HG03159 (cell line): Measurements from ENCODE around the gene ATG13.

Source experiments
- ATAC-seq: cut with Tn5 transposase; IDR thresholded peaks from one replicate; pipeline ENCODE4 v1.9.1; 2021; ENCODE audit warnings: mild to moderate bottlenecking, moderate library complexity; ENCODE audit not compliant: unreplicated experiment

ATG13 gene

DNA sequence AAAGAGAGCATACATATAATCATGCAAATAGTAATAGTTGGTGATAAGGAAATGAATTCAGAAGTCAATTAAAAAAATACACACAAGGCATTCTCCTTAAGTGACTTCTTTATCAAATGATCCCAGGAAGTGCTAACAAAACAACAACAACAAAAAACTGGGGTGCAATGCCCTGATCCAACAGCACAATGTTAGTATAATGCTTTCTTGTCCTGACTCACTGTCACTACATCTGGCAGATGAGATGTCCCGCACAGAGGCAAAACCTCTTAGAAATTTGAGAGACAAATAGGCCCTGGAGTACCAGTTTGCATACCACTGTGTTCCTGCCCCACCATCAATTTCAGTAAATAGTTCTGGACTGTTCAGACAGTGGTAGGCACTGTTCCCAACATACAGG lies 12.6 kb upstream of the ATG13 start:
- no peak for ATAC-seq

DNA sequence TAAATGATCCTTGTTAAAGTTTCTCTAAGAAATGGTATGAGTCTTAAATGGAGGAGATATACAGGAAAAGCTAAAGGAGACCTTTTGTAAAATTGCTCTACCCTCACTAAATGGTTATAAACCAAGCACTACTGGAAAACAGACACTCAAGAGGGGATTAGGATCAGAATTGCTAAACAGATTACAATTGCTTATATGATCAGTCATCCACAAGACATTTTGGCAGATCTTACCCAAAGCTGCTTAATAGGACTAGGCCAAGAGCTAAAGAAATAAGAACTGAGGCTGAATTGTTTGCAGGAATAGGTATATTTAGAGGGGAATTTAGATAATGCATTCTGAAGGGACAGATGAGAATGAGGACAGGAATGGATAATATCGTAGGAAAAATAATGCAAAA lies 9.8 kb upstream of the ATG13 start:
- no peak for ATAC-seq

DNA sequence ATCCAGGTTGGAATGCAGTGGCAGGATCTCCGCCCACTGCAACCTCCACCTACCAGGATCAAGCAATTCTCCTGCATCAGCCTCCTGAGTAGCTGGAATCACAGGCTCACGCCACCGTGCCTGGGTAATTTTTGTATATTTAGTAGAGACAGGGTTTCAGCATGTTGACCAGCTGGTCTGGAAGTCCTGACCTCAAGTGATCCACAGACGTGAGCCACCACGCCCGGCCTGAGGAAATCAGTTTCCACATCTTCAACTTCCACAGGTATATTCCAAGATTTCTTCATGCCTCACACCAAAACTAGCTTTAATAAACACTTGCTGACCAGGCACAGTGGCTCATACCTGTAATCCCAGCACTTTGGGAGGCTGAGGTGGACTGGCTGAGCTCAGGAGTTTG lies 8.0 kb upstream of the ATG13 start:
- no peak for ATAC-seq

DNA sequence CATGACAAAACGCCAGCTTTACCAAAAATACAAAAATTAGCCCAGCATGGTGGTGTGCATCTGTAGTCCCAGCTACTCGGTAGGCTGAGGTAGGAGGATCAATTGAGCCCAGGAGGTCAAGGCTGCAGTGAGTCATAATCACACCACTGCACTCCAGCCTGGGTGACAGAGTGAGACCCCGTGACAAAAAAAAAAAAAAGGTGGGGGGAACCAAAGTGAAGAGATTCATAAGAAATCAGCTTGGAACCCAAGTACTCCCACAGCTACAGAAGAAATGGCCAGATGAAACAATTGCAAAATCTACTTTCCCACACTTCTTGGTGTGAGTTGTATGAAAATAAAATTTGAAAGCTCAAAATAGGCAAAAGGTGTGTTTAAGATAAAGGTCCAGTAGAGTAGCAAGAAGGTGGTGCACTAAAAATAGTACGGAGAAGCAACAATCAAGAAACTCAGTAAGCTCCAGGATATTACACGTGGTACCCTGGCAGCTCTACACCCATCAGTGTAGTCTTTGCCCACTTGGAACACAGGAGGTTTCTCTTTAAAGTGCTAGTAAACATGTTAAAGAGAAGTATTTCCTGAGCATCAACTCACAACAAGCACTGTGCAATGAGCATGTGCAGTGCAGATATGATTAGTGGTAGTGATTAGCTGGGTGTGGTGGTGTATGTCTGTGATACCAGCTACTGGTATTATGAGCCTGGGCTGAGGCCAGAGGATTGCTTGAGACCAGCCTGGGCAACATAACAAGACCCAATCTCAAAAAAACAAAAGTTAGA lies 5.6 kb upstream of the ATG13 start:
- no peak for ATAC-seq

DNA sequence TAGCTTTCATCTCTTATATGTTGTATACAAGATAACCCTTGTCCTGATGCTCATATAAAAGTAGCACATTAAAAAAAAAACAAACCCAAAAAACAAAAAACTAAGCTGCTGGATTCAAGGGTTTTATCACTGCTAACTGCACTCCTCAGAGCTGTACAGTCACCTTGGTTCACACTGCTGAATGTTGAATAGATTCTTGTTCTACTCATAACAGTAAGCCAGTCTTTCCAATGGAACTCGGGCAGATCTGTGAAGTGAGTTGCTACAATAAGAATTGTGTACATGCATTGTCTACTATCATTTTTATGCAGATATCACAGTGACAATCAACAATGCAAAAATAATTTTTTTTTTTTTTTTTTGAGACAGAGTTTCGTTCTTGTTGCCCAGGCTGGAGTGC lies 5.0 kb upstream of the ATG13 start:
- no peak for ATAC-seq

DNA sequence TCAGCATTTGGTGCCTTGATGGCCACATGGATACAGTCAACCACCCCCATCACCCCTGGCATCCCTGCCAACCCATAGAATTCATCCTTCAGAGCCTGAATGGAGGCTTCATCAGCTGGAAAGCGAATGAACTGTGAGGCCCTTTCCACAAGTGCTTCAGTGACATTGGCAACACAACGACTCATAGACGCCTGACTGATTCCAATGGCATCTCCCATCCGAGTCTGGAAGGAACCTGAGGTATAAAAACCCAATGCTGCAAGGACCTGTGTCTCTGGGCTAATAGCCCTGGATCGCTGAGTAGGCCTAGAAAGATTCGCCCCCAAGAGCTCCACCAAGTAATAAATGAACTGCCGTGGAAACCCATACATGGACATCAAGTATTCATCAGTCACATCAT lies 1.6 kb upstream of the ATG13 start:
- ATAC-seq, result no peak

DNA sequence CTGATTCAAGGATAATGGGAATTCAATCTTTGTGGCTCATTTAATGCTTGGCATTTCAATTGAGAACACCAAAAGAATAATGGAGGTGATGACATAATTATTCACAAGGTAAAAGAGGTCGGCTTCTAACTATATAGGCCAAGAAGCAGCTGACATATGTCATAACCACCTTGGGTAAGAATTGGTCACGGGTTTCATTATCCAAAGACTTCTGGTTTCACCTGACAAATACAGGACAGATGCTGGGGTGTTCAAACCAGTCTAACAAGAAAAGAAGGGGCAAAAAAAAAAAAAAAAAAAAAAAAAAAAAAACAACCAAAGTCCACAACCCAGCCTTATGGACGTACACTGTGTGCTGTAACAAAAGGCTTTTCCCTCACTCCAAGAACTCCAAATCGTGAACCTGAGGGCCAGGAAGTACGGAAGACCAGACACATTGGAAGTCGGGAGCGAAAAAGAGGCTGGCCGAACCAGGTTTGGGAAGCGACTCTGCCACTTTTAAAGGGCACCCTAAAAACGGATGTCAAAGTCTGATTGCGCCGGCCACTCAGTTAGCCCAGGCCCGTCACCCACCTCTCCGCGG lies 711 bp upstream of the ATG13 start:
- peak; percentile 5 for ATAC-seq

DNA sequence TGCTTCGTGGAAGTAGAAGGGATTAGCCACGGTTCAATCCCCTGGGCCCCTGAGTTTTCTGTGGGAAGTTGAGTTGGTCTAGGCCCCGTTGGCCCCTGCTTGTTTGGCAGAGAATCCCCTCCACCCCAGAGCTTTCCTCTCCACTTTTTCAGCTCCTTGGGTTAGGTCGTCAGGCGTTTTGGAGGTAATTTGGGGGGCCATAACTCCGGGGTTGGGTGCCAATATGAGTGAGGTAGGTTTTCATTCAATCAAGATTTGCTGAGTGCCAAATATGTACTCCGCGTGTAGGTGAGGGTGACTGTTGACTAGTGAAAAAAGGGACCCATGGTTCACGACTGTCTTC lies 590 bp downstream of the ATG13 start:
- no peak for ATAC-seq

DNA sequence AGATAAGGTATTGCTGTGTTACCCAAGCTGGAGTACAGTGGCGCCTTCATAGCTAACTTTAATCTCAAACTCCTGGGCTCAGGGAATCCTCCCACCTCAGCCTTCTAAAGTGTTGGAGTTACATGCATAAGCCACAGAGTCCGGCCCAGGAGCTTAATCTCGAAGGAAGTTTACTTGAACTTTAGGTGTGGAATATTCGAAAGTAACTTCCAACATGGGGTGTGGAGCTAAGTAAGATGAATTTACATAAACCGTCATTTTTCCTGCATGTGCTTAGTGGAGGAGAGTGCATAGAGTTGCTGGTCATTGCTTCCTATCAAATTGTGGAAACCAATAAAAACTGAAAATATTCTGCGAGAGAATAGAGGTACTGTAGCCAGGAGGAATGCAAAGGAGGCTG lies 1.5 kb downstream of the ATG13 start:
- no peak for ATAC-seq

DNA sequence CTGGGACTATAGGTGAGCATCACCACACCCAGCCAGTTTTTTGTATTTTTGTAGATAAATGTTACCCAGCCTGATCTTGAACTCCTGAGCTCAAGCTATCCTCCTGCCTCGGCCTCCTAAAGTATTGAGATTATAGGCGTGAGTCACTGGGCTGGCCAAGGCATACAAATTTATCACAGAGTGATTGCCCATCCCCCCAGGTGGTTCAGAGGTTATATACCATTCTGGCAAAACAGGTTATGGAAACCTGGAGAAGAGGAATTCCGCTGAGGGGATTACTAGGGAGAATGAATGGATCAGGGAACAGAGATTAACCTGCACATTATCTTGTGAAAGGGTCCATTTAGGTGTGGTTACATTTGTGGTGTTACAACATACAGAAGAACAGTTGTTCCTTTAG lies 8.1 kb downstream of the ATG13 start:
- no peak for ATAC-seq

DNA sequence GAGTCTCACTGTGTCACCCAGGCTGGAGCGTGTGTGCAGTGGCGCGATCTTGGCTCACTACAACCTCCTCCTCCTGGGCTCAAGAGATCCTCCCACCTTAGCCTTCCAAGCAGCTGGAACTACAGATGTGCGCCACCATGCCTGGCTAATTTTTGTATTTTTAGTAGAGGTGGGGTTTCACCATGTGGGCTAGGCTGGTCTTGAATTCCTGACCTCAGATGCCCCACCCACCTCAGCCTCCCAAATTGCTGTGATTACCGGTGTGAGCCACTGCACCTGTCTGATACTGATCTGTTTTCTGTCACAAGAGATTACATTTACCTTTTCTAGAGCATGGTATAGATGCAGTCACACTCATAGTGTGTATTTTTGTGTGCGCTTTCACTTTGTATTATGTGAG lies 11.6 kb downstream of the ATG13 start:
- ATAC-seq, result no peak

DNA sequence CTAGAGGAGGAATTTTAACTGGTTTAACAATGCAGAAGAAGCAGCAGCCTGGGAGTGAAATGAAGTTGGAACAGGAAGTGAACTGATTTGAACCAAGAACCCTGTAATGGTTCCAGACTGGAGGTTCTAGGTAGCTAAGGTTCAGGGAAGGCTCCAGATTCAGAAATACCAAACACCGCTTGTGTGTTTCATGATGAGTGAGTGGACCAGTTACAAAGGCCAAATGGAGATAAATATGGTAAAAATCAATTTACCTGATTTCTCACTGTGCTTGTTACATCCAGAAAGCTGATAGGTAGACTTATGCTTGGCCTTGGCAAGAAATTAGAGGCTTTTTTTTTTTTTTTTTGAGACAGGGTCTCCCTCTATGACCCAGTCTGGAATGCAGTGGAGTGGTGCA lies 12.9 kb downstream of the ATG13 start:
- ATAC-seq, result no peak

DNA sequence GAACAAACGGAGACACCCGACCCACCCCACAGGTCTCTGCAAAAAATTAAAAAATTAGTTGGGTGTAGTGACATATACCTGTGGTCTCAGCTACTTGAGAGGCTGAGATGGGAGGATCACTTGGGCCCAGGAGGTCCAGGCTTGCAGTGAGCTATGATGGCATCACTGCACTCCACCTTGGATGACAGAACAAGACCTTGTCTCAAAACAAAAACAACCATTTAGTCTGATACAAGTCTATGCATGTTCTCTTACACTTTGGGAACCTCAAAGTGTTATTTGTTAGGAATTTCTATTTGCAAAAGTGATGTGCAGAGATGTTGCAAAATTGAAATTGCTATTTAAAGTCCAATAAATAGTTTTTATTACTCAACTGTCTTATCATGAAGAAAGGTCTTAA lies 14.3 kb downstream of the ATG13 start:
- no peak for ATAC-seq

DNA sequence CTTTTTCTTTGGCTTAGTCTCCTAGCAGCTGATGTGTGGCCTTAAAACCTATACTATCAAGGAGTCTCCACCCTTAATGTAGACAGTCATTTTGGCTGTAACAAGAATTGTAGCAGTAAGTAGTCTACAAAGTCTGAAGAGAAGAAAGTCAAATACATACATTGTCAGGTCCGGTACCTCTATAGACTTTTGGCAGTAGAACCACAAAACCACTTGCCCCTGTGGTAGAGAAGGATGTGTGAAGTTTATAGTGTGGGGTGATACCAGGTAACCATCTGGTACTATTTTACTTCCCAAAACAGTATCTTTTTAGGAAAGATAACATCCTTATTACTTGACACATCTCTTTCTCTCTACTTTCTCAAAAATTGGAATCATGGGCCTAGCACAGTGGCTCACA lies 15.1 kb downstream of the ATG13 start:
- no peak for ATAC-seq

DNA sequence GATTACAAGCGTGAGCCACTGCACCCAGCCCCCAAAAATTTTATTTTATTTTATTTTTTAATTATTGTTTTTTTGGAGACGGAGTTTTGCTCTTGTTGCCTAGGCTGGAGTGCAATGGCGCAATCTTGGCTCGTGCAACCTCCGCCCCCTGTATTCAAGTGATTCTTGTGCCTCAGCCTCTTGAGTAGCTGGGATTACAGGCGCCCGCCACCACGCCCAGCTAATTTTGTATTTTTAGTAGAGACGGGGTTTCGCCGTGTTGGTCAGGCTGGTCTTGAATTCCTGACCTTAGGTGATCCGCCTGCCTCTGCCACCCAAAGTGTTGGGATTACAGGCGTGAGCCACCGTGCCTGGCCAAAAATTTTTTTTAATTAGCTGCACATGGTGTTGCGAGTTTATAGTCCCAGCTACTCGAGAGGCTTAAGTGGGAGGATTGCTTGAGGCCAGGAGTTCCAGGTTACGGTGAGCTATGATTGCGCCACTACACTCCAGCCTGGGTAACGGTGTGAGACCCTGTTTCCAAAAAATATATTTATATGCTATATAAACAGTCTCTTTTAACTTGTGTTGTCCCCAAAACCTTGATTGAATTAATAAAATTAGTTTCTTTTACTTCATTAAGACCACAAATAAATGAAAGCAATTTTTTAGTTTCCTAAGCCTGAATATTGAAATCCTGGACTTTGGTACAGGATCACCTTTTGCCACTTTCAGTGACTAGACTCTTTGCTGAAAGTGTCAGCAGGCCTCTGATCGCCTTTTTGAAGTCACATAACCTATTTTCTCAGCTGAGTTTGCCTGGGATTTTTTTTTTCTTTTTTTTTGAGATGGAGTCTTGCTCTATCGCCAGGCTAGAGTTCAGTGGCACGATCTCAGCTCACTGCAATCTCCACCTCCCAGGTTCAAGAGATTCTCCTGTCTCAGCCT lies 16.2 kb downstream of the ATG13 start:
- ATAC-seq, result no peak

DNA sequence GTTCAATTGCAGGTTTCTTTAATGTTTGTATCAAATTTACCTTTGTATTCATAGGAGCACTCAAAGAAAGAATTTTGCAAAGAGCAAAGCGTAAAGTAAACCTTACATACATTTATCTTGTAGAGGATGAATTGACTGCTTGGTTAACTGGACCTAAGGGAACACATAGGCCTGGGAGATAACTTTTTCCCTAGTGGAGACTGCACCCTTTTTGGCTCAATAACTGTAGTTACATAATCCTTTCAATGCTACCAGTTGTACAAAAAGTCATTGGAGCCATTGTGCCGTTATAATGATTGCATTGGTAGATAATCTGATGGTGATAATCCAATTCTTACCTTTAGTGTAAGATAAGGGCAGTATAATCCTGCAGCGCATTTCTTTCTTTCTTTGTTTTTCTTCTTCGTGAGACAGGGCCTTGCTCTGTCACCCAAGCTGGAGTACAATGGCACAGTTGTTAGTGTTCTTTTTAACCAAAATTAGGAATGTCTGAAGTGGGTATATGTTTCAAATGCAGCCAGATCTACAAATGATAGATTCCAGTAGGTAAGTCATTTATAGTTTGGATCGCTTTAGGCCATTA lies 18.3 kb downstream of the ATG13 start:
- ATAC-seq, result no peak

DNA sequence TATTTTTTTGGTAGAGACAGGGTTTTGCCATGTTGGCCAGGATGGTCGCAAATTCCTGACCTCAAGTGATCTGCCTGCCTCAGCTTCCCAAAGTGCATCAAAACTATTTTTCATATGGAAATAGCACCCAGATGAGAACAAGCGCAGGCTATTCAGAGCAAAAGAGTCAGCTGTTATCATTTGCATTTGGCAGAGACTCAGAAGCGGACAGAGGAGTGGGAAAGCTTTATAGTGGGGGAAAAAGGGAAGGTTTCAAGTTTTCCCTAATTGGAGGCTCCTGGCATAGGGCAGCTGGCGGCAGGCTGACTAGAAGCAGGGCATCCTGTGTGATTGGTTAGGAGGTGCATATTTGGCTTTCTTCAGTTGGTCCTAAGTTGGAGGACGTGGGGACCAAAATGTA lies 20.2 kb downstream of the ATG13 start:
- ATAC-seq, result no peak

DNA sequence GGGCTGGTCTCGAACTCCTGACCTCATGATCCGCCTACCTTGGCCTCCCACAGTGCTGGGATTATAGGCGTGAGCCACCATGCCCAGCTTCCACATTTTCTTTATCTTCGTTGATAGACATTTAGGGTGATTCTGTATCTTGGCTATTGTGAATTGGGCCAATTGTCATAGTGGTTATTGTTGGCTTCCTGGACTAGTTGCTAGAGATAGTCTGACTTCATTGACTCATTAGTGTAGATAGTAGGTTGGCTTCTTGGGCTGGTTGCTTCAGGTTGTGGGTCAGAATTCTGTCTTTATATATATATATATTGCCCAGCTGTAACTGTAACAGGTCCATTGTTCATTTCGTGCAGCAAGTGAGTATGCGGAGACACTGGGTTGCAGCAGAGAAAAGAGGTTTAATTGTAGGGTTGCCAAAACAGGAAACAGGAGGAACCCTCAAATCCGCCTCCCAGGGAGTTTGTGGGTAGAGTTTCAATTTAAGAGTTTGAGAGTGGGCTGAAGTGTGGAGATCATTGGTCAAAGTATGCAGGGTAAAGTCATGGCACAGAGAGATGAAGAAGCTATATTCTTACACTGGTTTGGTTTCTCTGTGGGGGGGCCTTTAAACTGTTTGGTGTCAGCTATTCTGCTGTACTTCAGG lies 22.0 kb downstream of the ATG13 start:
- ATAC-seq, result no peak

DNA sequence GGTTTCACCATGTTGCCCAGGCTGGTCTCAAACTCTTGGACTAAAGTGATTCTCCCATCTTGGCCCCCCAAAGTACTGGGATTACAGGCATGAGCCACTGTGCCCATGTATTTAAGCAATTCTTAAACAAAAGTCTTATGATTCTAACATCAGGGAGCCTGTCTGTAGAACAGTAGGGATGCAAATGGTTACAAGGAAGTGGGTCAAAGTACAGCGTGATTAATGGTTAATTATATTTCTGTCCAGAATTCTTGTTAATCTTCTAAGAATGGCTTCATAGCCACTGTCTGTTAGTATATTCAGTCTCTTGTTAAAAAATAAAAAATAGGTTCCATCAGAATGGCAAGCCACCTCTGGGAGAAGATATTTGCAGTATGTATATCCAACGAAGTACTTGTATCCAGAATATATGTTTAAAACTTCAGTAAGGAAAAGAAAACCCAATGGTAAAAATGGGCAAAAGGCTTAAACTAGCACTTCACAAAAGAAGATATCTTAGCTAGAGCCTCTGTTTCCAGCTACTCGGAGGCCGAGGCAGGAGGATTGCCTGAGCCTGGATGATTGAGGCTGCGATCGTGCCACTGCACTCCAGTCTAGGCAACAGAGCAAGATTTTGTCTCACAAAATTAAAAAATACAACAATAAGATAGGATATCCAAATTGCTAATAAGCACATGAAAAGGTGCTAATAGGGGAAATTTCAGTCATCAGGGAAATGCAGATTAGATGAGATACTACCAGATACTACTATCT lies 22.9 kb downstream of the ATG13 start:
- no peak for ATAC-seq

DNA sequence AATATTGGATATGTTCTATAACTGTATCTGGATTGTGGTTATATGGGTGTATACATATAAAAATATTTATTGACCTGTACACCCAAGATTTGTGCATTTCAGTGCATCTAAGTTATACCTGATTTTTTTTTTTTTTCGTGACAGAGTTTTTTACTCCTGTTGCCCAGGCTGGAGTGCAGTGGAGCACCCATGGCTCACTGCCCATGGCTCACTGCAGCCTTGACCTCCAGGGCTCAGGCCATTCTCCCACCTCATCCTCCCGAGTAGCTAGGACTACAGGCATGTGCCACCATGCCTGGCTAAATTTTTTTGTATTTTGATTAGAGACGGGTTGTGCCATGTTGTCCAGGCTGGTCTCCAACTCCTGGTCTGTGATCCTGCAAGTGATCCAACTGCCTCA lies 24.3 kb downstream of the ATG13 start:
- no peak for ATAC-seq
